H9 (cell line): ENCODE data around the gene GPR176. TPM values are rescaled to one million over a fixed set of nuclear protein-coding genes. Genes with fewer than 3 reads are reported as not detected.

ENCODE experiments used
- DNase-seq: peaks from one replicate; pipeline ENCODE4 v3.0.0-alpha.2; 2017
- H2AFZ ChIP-seq: one replicate; pipeline ENCODE4 v1.6.1; 2013; ENCODE audit warnings: mild to moderate bottlenecking, low read length, control low read depth, moderate library complexity
- H2AK5ac ChIP-seq: 2 replicates; pipeline ENCODE4 v1.6.1; 2013; ENCODE audit warnings: low read length, control low read depth, mixed read lengths; ENCODE audit not compliant: insufficient read length
- H2BK120ac ChIP-seq: one replicate; pipeline ENCODE4 v1.6.1; 2013; ENCODE audit warnings: low read depth, mild to moderate bottlenecking, low read length, control low read depth, inconsistent platforms; ENCODE audit not compliant: poor library complexity, severe bottlenecking
- H2BK12ac ChIP-seq: 2 replicates; pipeline ENCODE4 v1.6.1; 2013; ENCODE audit warnings: low read length, control low read depth, mixed read lengths, low read depth; ENCODE audit not compliant: insufficient read length
- H2BK15ac ChIP-seq: 2 replicates; pipeline ENCODE4 v1.6.1; 2013; ENCODE audit warnings: low read depth, low read length, control low read depth
- H2BK20ac ChIP-seq: one replicate; pipeline ENCODE4 v1.6.1; 2013; ENCODE audit warnings: low read depth, mild to moderate bottlenecking, low read length, control low read depth, inconsistent platforms; ENCODE audit not compliant: poor library complexity, severe bottlenecking
- H2BK5ac ChIP-seq: 2 replicates; pipeline ENCODE4 v1.6.1; 2013; ENCODE audit warnings: low read length, control low read depth, mixed read lengths; ENCODE audit not compliant: insufficient read length
- H3K14ac ChIP-seq: 2 replicates; pipeline ENCODE4 v1.6.1; 2013; ENCODE audit warnings: low read length, control low read depth; ENCODE audit not compliant: insufficient read depth
- H3K18ac ChIP-seq: 2 replicates; pipeline ENCODE4 v1.6.1; 2013; ENCODE audit warnings: low read depth, mild to moderate bottlenecking, mixed read lengths, low read length, control low read depth; ENCODE audit not compliant: insufficient read length
- H3K23ac ChIP-seq: 2 replicates; pipeline ENCODE4 v1.6.1; 2013; ENCODE audit warnings: low read length, control low read depth, mixed read lengths, low read depth; ENCODE audit not compliant: insufficient read length
- H3K23me2 ChIP-seq: 2 replicates; pipeline ENCODE4 v1.6.1; 2013; ENCODE audit warnings: low read depth, mild to moderate bottlenecking, mixed read lengths, low read length, control low read depth; ENCODE audit not compliant: insufficient read length, poor library complexity, severe bottlenecking
- H3K27ac ChIP-seq: 2 replicates; pipeline ENCODE4 v1.5.1; 2013; ENCODE audit warnings: low read length, control low read depth, mixed read lengths, low read depth; ENCODE audit not compliant: insufficient read length
- H3K27me3 ChIP-seq: 2 replicates; pipeline ENCODE4 v1.6.1; 2013; ENCODE audit warnings: low read length, control low read depth, inconsistent platforms; ENCODE audit not compliant: insufficient read depth
- H3K4ac ChIP-seq: 2 replicates; pipeline ENCODE4 v1.6.1; 2013; ENCODE audit warnings: low read depth, mild to moderate bottlenecking, control low read depth, inconsistent platforms, low read length, moderate library complexity
- H3K4me1 ChIP-seq: 2 replicates; pipeline ENCODE4 v1.6.1; 2013; ENCODE audit warnings: low read length, control low read depth, inconsistent platforms; ENCODE audit not compliant: insufficient read depth
- H3K4me2 ChIP-seq: 2 replicates; pipeline ENCODE4 v1.6.1; 2013; ENCODE audit warnings: low read length, control low read depth, mixed read lengths; ENCODE audit not compliant: insufficient read length, insufficient read depth
- H3K56ac ChIP-seq: 2 replicates; pipeline ENCODE4 v1.6.1; 2013; ENCODE audit warnings: low read depth, mild to moderate bottlenecking, mixed read lengths, low read length, control low read depth; ENCODE audit not compliant: insufficient read length
- H3K79me1 ChIP-seq: 2 replicates; pipeline ENCODE4 v1.6.1; 2013; ENCODE audit warnings: low read depth, mild to moderate bottlenecking, moderate library complexity, low read length, control low read depth, inconsistent platforms; ENCODE audit not compliant: insufficient read depth, poor library complexity, severe bottlenecking
- H3K79me2 ChIP-seq: 2 replicates; pipeline ENCODE4 v1.6.1; 2013; ENCODE audit warnings: low read length, control low read depth, inconsistent platforms; ENCODE audit not compliant: insufficient read depth
- H3K9ac ChIP-seq: 2 replicates; pipeline ENCODE4 v1.6.1; 2013; ENCODE audit warnings: low read length, control low read depth, mixed read lengths; ENCODE audit not compliant: insufficient read length; ENCODE audit errors: extremely low read depth
- H3K9me3 ChIP-seq: one replicate; pipeline ENCODE4 v1.6.1; 2013; ENCODE audit warnings: low read depth, low read length, inconsistent platforms; ENCODE audit not compliant: control insufficient read depth
- H3T11ph ChIP-seq: one replicate; pipeline ENCODE4 v1.6.1; 2013; ENCODE audit warnings: mild to moderate bottlenecking, low read length, control low read depth, inconsistent platforms
- H4K20me1 ChIP-seq: one replicate; pipeline ENCODE4 v1.6.1; 2013; ENCODE audit not compliant: control insufficient read depth, insufficient read length, insufficient read depth
- H4K5ac ChIP-seq: 2 replicates; pipeline ENCODE4 v1.6.1; 2013; ENCODE audit warnings: low read depth, mild to moderate bottlenecking, mixed read lengths, low read length, control low read depth; ENCODE audit not compliant: insufficient read length
- H4K8ac ChIP-seq: replicated peaks from 2 replicates; pipeline ENCODE4 v1.6.1; 2013; ENCODE audit warnings: low read length, control low read depth, mixed read lengths, low read depth; ENCODE audit not compliant: insufficient read length
- H4K91ac ChIP-seq: 2 replicates; pipeline ENCODE4 v1.6.1; 2013; ENCODE audit warnings: low read depth, mild to moderate bottlenecking, moderate library complexity, mixed read lengths, low read length, control low read depth; ENCODE audit not compliant: insufficient read length
- H3K27ac Mint-ChIP-seq, 3 experiments: 2 replicates in 2 of 3; 3 replicates in 1 of 3; pipeline ENCODE4 v1.8.0; 2020 to 2021; ENCODE audit warnings: mixed read lengths in 3 of 3, mild to moderate bottlenecking in 1 of 3, moderate library complexity in 1 of 3
- H3K27me3 Mint-ChIP-seq: 2 replicates; pipeline ENCODE4 v1.8.0; 2021; ENCODE audit warnings: low read depth, mild to moderate bottlenecking, moderate library complexity, mixed read lengths
- H3K36me3 Mint-ChIP-seq, 3 experiments: 2 replicates in 2 of 3; 3 replicates in 1 of 3; pipeline ENCODE4 v1.8.0; 2020 to 2021; ENCODE audit warnings: low read depth in 3 of 3, mixed read lengths in 3 of 3; ENCODE audit not compliant: insufficient read depth in 1 of 3
- H3K4me1 Mint-ChIP-seq, 2 experiments: 2 replicates each; pipeline ENCODE4 v1.8.0; 2020; ENCODE audit warnings: mixed read lengths in 2 of 2
- H3K4me3 Mint-ChIP-seq, 2 experiments: 2 replicates in 1 of 2; 3 replicates in 1 of 2; pipeline ENCODE4 v1.8.0; 2020 to 2021; ENCODE audit warnings: mild to moderate bottlenecking in 2 of 2, mixed read lengths in 2 of 2, moderate library complexity in 1 of 2
- H3K9me3 Mint-ChIP-seq, 2 experiments: 2 replicates in 1 of 2; 3 replicates in 1 of 2; pipeline ENCODE4 v1.8.0; 2020; ENCODE audit warnings: mild to moderate bottlenecking in 2 of 2, mixed read lengths in 2 of 2, moderate library complexity in 1 of 2
- total RNA-seq: library from RNA; stranded (reverse); gene quantifications from 2 replicates; pipeline ENCODE4 v1.2.1, GENCODE V29; 2021
- TF ChIP-seq, protein P1 (sequence below): fragments of 200-600 bp; sonication (generic); conservative IDR thresholded peaks from 3 replicates; pipeline ENCODE4 v1.8.0; 2021; ENCODE audit warnings: antibody characterized with exemption, mild to moderate bottlenecking

GPR176 gene
- total RNA-seq, 1 experiment from 2014 or later: 132 TPM

DNA sequence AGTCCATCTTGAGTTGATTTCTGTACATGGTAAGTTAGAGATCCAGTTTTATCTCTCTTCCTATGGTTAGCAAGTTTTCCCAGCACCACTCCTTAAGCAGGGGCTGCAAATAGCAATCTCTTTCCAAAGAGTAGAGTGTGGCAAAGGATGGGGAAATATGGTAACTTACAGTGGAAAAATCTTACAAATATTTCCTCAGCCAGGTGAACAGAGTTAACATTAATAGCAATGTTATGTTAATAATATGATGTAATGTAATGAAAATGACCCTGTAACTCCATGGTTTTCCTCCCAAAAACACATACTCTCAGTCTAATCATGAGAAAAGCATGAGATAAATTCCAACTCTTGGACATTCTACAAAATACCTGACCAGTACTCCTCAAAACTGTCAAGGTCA, 167.8 kb downstream of the GPR176 start:
- H2BK5ac ChIP-seq: no peak overlapping the region
- H3K79me1 ChIP-seq: no peaks in the 10 kb centered on the region
- H3K79me2 ChIP-seq: no peaks in the 10 kb centered on the region
- H3K4me2 ChIP-seq: no peak overlapping the region
- no peaks in the 10 kb centered on the region for H3K27me3 ChIP-seq
- H2AFZ ChIP-seq: no peak overlapping the region
- H3K23me2 ChIP-seq: no peaks in the 10 kb centered on the region
- H3T11ph ChIP-seq: no peak overlapping the region
- no peak overlapping the region for H3K56ac ChIP-seq
- no peak overlapping the region for H2BK120ac ChIP-seq
- H3K9ac ChIP-seq: no peak overlapping the region
- H3K18ac ChIP-seq: no peak overlapping the region
- DNase-seq: no peak
- H3K36me3 Mint-ChIP-seq: peaks cover 0 to 25% (median 0%) of the 10 kb centered on the region in 3 experiments; a peak in 2 of 7 replicates
- H3K4me3 Mint-ChIP-seq: no peak overlapping the region
- no peak overlapping the region for H4K91ac ChIP-seq
- H2BK20ac ChIP-seq: no peak overlapping the region
- no peak overlapping the region for H3K23ac ChIP-seq
- no peaks in the 10 kb centered on the region for H3K9me3 ChIP-seq
- H3K9me3 Mint-ChIP-seq: peaks cover 2 to 11% of the 10 kb centered on the region in 2 experiments; a peak in 3 of 5 replicates
- no peak overlapping the region for H3K4ac ChIP-seq
- no peaks in the 10 kb centered on the region for H3K27me3 Mint-ChIP-seq
- no peak overlapping the region for H2BK15ac ChIP-seq
- H3K14ac ChIP-seq: no peak overlapping the region
- H3K4me1 ChIP-seq: no peaks in the 10 kb centered on the region
- no peak overlapping the region for H4K8ac ChIP-seq
- no peak overlapping the region for H3K27ac ChIP-seq
- no peak overlapping the region for H2BK12ac ChIP-seq
- TF ChIP-seq, protein P1, sequence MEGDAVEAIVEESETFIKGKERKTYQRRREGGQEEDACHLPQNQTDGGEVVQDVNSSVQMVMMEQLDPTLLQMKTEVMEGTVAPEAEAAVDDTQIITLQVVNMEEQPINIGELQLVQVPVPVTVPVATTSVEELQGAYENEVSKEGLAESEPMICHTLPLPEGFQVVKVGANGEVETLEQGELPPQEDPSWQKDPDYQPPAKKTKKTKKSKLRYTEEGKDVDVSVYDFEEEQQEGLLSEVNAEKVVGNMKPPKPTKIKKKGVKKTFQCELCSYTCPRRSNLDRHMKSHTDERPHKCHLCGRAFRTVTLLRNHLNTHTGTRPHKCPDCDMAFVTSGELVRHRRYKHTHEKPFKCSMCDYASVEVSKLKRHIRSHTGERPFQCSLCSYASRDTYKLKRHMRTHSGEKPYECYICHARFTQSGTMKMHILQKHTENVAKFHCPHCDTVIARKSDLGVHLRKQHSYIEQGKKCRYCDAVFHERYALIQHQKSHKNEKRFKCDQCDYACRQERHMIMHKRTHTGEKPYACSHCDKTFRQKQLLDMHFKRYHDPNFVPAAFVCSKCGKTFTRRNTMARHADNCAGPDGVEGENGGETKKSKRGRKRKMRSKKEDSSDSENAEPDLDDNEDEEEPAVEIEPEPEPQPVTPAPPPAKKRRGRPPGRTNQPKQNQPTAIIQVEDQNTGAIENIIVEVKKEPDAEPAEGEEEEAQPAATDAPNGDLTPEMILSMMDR: no peak
- H2AK5ac ChIP-seq: no peak overlapping the region
- no peaks in the 10 kb centered on the region for H3K4me1 Mint-ChIP-seq
- H4K5ac ChIP-seq: no peak overlapping the region
- no peak overlapping the region for H3K27ac Mint-ChIP-seq
- no peaks in the 10 kb centered on the region for H4K20me1 ChIP-seq

Other genes with a start within 250 kb of the GPR176 start
- gene FSIP1, start 137.4 kb downstream of the GPR176 start, total RNA-seq: 0.64 and 0.96 TPM in 2 replicates
- 92.5 and 94.7 TPM in 2 replicates for gene EIF2AK4, start 13.8 kb upstream of the GPR176 start, total RNA-seq
- gene SRP14, start 118.9 kb upstream of the GPR176 start, total RNA-seq: 200 and 208 TPM in 2 replicates
- gene BMF, start 188.6 kb upstream of the GPR176 start, total RNA-seq: 13.2 and 15.0 TPM in 2 replicates
- gene BUB1B, start 240.8 kb upstream of the GPR176 start, total RNA-seq: 83.2 and 86.5 TPM in 2 replicates